Effector memory CD4-positive, alpha-beta T cell (primary cell): ENCODE results near the gene VAC14.

ENCODE experiments used
- DNase-seq, 3 donors: peaks; one replicate each; pipeline ENCODE4 v3.0.0-alpha.2; 2020
- H3K27ac ChIP-seq: 2 replicates; pipeline ENCODE4 v1.7.0; 2013; ENCODE audit warnings: mild to moderate bottlenecking, low read length, moderate library complexity; ENCODE audit not compliant: insufficient read depth, poor library complexity, severe bottlenecking
- H3K27me3 ChIP-seq: replicated peaks from 2 replicates; pipeline ENCODE4 v1.7.0; 2013; ENCODE audit warnings: mild to moderate bottlenecking, low read length; ENCODE audit not compliant: insufficient read depth, control insufficient read depth, poor library complexity, severe bottlenecking
- H3K36me3 ChIP-seq: 2 replicates; pipeline ENCODE4 v1.7.0; 2013; ENCODE audit warnings: mild to moderate bottlenecking, low read length, moderate library complexity; ENCODE audit not compliant: control insufficient read depth, insufficient read depth
- H3K4me1 ChIP-seq: 2 replicates; pipeline ENCODE4 v1.7.0; 2013; ENCODE audit warnings: low read length, mild to moderate bottlenecking; ENCODE audit not compliant: control insufficient read depth, insufficient read depth, poor library complexity, severe bottlenecking
- H3K4me3 ChIP-seq: 2 replicates; pipeline ENCODE4 v1.7.0; 2013; ENCODE audit warnings: low read length, low read depth, mild to moderate bottlenecking; ENCODE audit not compliant: insufficient read depth, poor library complexity, severe bottlenecking
- H3K9me3 ChIP-seq: 2 replicates; pipeline ENCODE4 v1.7.0; 2013; ENCODE audit warnings: mild to moderate bottlenecking, low read length, moderate library complexity; ENCODE audit not compliant: control insufficient read depth

Gene VAC14

GRCh38 chr16:70694088-70694867 is 106.7 kb downstream of the VAC14 start:
- Histone ChIP-seq H3K27ac (no peak overlapping the region), H3K9me3 (no peaks in the 10 kb centered on the region), H3K27me3 (no peaks in the 10 kb centered on the region), H3K4me1 (no peaks in the 10 kb centered on the region), H3K4me3 (no peak overlapping the region), H3K36me3 (peaks cover 9% of the 10 kb centered on the region)
- DNase-seq, result no peak

DNA sequence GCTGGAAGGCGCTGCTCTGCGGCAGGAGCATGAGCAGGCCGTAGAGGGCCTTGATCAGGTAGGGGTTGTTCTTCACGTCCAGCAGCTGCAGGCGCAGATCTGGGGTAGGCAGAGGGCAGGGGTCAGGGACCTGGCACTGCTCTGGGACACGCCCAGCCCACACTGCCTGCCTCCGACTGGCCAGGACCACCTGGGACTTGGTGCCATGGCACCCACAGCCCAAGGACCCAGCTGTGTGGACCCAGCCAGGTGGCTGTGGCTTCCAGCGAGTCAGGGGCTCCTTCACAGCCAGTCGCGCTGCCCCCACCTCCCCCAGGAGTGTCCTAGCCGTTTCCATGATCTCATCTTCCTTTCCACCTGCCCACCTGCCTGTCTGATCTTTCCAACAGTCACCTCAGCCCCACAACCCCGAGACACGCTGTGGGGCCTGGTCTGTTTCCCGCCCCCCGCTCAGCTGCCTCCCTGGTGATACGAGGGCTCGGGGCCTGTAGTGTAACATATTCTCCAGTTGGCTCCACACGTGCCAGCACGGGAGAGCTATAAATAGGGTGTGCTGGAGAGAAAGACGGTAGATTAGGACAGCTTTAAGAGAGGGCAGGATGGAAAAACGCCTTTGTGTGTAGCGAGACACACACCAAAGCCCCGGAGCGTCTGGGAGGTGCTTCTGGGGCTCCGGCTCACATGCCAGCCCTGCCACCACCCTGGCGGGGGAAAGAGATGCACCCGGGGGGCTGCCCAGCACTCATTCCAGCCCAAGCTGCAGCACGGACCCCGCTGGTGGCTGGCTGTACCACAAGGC is 107.9 kb downstream of the VAC14 start:
- DNase-seq, result no peak
- no peaks in the 10 kb centered on the region for H3K27me3 ChIP-seq
- H3K4me3 ChIP-seq, result no peak overlapping the region
- no peaks in the 10 kb centered on the region for H3K4me1 ChIP-seq
- H3K36me3 ChIP-seq, result peaks cover 6% of the 10 kb centered on the region
- H3K9me3 ChIP-seq, result no peaks in the 10 kb centered on the region
- no peak overlapping the region for H3K27ac ChIP-seq

DNA sequence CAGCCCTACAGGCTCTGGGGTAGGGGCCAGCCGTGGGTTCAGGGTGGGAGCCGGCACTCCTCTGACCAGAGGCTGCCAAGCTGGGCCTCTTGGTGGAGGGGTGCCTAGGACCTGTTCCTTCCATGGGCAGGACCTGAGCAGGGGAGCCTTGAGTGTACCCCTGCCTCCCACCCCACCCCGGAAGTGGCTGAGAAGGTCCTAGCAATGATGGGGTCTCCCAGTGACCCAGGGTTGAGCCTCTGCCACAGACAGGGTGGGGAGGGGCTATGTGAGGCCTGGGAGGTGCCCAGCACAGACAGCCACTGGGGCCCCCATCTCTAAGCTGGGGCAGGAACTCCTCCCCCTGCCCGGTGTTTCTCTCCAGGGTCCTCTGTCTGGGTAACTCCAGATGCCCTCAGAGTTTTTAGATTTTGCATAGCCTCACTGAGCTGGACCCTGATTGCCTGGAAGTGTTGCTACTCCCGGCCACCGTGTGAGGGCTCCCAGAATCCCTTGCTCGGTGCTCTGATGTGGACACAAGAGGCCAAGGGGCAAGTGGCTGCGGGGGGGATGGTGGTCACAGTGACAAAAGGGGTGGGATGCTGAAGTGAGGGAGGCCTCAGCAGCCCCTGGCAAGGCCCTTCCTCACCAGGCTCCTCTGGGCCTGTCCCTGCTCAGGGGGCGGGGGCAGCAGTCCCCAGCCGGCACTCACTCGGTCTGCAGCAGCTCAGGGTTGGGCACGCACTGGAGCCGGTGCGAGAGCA is 108.7 kb downstream of the VAC14 start:
- Histone ChIP-seq H3K27ac (no peak overlapping the region), H3K4me1 (no peaks in the 10 kb centered on the region), H3K4me3 (no peak overlapping the region), H3K36me3 (peaks cover 6% of the 10 kb centered on the region), H3K27me3 (no peaks in the 10 kb centered on the region), H3K9me3 (no peaks in the 10 kb centered on the region)
- no peak for DNase-seq

DNA sequence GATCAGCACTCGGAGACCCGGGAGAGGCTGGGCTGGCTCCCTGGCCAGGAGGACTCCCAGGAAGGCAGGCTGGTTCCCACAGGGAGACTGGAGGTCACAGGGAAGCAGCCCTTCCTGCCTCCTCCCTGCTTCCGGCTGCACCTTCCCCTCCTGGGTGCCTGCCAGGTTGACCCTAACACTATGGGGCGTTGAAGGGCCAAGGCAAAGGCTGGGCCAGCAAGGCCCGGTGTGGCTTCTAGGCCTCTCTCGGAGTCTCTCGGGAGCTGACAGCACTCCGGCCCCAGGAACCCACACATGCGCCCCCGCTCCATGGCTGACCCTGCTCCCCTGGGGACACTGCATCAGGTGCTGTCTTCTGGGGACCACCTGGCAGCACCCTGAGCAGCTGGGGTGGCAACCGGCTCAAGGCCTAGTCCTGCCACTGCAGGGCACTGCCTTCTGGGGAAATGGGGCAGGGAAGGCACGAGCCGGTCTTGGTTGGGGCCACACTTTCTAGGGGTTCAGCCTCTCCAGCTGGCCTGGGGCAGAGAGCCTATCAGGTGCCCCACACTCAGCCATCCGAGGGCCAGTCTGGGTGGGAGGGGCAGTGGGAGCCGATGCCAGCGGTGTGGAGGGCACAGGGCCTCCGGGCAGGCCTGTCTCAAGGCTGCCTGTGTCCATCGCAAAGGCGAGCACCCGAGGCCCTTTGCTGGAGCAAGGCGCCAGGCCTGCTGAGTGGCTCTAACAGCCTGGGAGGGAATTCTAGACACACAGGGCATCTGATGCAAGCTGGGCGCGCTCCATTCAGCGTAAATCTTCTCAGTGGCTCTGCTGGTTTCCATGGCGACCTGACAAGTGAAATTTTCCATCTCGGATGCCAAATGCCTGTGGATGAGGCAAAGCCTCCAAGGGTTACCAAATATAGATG is 109.5 kb downstream of the VAC14 start:
- H3K4me3 ChIP-seq, result no peak overlapping the region

GRCh38 chr16:70689970-70690891 is 110.7 kb downstream of the VAC14 start:
- H3K4me1 ChIP-seq, result peaks cover 2% of the 10 kb centered on the region
- peaks cover 1% of the 10 kb centered on the region for H3K27me3 ChIP-seq
- H3K4me3 ChIP-seq, result no peak overlapping the region
- H3K27ac ChIP-seq, result no peak overlapping the region
- no peaks in the 10 kb centered on the region for H3K9me3 ChIP-seq
- H3K36me3 ChIP-seq, result peaks cover 6% of the 10 kb centered on the region
- DNase-seq, result no peak

More for the DNA sequence above, 109.5 kb downstream of the VAC14 start:
- Histone ChIP-seq H3K36me3 (peaks cover 6% of the 10 kb centered on the region), H3K4me1 (no peaks in the 10 kb centered on the region), H3K9me3 (no peaks in the 10 kb centered on the region), H3K27ac (no peak overlapping the region), H3K27me3 (no peaks in the 10 kb centered on the region)
- no peak for DNase-seq

GRCh38 chr16:70689035-70689969 is 111.7 kb downstream of the VAC14 start:
- H3K4me3 ChIP-seq, result no peak overlapping the region
- H3K27me3 ChIP-seq, result peaks cover 9% of the 10 kb centered on the region
- peaks cover 6% of the 10 kb centered on the region for H3K36me3 ChIP-seq
- H3K9me3 ChIP-seq, result no peaks in the 10 kb centered on the region
- peaks cover 3% of the 10 kb centered on the region for H3K4me1 ChIP-seq
- no peak overlapping the region for H3K27ac ChIP-seq
- DNase-seq, result no peak

DNA sequence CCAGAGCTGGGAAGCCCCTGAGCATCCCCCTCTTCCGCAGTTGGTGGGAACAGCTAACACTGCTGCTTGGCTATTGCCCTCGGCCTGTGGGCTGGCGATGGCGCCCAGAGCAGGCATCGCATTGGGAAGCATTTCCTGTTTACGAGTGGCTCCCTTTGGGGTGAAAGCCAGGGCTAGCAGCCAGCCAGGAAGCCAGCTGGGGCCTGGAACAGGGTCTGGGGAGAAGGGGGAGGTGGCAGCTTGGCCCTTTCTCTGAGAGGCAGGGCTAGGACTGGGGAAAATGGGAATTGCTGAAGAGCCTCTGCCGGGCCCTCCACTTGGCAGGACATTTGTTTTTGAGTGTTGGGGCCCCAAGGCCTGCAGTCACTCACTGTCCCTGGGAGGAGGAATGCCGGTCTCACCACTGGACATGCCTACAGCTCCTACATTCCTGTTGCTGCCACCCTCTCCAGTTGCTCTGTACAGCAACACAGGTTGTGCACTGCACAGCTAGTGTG is 112.7 kb downstream of the VAC14 start:
- no peak for DNase-seq
- Histone ChIP-seq H3K36me3 (peaks cover 5% of the 10 kb centered on the region), H3K4me1 (peaks cover 3% of the 10 kb centered on the region), H3K27ac (no peak overlapping the region), H3K4me3 (no peak overlapping the region), H3K27me3 (peaks cover 12% of the 10 kb centered on the region), H3K9me3 (no peaks in the 10 kb centered on the region)

GRCh38 chr16:70687671-70688245 is 113.2 kb downstream of the VAC14 start:
- Histone ChIP-seq H3K27me3 (peaks cover 12% of the 10 kb centered on the region), H3K9me3 (no peaks in the 10 kb centered on the region), H3K36me3 (peaks cover 2% of the 10 kb centered on the region), H3K4me1 (peaks cover 3% of the 10 kb centered on the region), H3K4me3 (no peak overlapping the region), H3K27ac (no peak overlapping the region)
- no peak for DNase-seq
